22Rv1 (cell line): ENCODE measurements around the gene CLINT1.
"Not testable (repeated sequence)": the region's sequence is repeated elsewhere in the genome, so short reads cannot be mapped to it uniquely, and the experiment has no call there.

ENCODE experiments used
- H3K27ac ChIP-seq: fragments of 450-650 bp; 2 replicates; pipeline ENCODE4 v1.5.1; 2017
- ZFX ChIP-seq: fragments of 450-650 bp; IDR thresholded peaks from 2 replicates; pipeline ENCODE4 v1.6.1; 2017; ENCODE audit warnings: antibody characterized with exemption, borderline replicate concordance
- TF ChIP-seq, protein P1 (sequence below): fragments of 450-650 bp; IDR thresholded peaks from 2 replicates; pipeline ENCODE4 v1.5.1; 2017; ENCODE audit warnings: mild to moderate bottlenecking

Gene CLINT1

DNA sequence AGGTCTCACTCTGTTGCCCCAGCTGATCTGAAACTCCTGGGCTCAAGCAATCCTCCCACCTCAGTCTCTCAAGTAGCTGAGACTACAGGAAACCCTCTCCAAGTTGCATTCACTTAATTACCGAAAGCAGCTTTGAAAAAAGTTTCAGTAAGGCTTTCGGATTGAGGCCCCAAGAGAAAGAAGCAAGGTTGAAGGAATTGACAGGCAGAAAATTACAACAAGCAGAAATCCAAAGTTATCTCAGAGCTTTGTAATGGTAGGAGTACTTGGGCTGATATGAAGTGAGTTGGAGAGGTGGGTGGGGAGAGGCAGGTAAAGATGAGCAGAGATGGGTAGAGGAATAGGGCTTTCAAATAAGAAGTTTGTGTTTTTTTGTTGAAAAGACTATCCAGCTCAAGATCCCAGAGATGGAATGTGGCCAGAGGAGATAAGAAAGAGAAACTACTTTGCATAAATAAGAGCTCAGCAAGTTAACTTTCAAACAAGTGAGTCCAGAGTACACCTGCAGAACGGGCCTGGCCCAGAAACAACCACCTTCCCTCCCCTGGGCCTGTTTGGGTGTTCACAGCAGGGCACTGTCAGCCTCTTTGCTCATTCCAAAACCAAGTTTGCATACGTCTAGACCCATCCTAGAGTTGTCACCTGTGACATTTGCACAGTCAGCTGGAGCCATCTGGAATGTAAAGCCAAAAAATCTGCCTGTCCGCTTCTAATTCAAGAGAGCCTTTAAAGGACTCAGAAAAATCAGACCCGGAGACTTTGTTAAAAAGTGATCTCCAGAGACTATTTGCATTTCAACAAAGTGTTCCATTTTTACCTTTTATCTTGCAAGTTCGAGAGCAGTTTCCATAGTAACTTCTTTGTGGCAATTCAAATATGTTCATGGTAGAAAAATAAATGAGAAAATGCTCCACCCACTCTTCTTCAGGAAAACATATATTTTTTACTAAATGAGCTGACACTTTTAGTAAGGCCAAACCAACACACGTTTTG is 2.2 kb upstream of the CLINT1 start:
- H3K27ac ChIP-seq, result no peak overlapping the region
- no peak for TF ChIP-seq ZFX
- TF ChIP-seq, protein P1, sequence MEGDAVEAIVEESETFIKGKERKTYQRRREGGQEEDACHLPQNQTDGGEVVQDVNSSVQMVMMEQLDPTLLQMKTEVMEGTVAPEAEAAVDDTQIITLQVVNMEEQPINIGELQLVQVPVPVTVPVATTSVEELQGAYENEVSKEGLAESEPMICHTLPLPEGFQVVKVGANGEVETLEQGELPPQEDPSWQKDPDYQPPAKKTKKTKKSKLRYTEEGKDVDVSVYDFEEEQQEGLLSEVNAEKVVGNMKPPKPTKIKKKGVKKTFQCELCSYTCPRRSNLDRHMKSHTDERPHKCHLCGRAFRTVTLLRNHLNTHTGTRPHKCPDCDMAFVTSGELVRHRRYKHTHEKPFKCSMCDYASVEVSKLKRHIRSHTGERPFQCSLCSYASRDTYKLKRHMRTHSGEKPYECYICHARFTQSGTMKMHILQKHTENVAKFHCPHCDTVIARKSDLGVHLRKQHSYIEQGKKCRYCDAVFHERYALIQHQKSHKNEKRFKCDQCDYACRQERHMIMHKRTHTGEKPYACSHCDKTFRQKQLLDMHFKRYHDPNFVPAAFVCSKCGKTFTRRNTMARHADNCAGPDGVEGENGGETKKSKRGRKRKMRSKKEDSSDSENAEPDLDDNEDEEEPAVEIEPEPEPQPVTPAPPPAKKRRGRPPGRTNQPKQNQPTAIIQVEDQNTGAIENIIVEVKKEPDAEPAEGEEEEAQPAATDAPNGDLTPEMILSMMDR, result no peak

DNA sequence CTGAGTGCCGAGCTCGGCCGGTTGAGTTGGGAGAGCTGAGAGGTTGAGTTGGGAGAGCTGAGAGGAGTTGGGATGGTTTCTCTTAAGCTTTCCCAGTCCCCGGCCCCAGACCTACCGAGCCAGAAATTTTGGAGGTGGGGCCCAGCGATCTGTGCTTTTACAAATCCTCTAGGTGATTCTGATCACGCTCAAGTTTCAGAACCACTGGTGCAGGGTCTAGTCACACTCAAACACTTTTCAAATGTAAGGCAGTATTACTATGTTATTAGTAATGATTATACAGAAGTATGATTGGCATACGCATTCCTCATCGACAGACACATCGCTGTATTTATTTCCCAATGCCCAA is 256 bp upstream of the CLINT1 start:
- no peak overlapping the region for H3K27ac ChIP-seq
- no peak for TF ChIP-seq ZFX
- TF ChIP-seq, protein P1, result no peak

DNA sequence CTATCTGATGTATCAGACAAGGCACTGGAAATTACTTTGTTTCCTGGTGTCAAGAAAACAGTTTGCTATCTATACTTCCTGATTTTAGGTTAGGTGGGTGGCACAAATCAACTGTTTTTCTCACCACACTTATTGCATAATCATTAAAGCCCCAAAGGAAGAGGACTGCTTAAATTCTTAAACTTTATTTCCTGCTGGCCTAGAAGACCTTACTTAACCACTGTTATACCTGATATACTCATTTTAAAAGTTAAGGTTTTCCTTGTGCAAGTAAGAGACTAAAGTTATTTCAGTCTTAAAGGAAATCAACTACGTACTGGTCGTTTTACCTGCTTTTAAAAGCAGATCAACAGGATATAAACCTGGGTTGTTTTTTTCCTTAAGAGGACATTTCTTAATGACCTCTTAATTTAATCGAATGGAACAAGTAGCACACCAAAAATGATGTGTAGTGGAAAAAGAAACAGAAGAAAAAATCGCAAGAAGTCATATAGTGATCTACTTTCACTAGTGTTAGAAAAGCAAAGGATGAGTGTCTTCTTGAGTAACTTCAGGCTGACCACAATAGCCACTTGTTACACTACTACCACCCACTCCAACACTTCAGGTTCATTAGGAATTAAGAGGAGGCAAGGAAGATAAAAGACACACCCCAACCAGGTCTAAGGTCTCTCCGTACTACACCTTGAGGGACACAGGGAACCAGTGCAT is 974 bp downstream of the CLINT1 start:
- TF ChIP-seq, protein P1, result no peak
- no peak for TF ChIP-seq ZFX
- H3K27ac ChIP-seq, result 0 out of 2 replicates have a peak overlapping the region, but pooled peaks have one; percentile 33

DNA sequence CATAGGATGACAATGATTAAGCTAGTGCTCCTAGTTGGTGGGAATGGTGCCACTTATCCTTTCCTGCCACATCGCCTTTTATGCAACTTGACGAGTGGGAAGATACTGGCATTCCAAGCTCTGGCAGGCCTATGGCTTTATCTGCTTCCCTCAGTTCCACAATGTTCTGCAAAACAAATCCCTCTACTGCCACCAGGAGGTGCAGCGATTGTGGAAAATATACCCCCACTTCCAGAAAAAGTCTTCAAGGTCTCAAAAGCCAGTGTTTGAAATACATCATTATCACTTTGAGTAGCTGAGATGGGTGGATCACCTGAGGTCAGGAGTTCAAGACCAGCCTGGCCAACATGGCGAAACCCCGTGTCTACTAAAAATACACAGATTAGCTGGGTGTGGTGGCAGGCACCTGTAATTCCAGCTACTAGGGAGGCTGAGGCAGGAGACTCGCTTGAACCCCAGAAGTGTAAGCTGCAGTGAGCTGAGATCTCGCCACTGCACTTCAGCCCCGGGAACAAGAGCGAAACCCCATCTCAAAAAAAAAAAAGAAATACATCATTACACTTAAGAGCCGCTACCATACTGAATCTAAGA is 3.4 kb downstream of the CLINT1 start:
- TF ChIP-seq, protein P1, result peak; percentile 60
- no peak for TF ChIP-seq ZFX
- no peak overlapping the region for H3K27ac ChIP-seq

DNA sequence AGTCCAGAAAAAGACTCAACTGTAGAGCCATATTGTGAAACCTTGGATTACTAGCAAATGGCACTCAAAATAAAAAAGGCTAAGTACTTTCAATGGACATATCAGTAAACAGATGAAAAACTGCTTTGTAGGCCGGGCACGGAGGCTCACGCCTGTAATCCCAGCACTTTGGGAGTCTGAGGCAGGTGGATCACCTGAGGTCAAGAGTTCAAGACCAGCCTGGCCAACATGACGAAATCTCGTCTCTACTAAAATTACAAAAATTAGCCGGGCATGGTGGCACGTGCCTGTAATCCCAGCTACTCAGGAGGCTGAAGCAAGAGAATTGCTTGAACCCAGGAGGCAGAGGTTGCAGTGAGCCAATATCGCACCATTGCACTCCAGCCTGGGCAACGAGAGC is 5.6 kb downstream of the CLINT1 start:
- H3K27ac ChIP-seq, result not testable (repeated sequence)

DNA sequence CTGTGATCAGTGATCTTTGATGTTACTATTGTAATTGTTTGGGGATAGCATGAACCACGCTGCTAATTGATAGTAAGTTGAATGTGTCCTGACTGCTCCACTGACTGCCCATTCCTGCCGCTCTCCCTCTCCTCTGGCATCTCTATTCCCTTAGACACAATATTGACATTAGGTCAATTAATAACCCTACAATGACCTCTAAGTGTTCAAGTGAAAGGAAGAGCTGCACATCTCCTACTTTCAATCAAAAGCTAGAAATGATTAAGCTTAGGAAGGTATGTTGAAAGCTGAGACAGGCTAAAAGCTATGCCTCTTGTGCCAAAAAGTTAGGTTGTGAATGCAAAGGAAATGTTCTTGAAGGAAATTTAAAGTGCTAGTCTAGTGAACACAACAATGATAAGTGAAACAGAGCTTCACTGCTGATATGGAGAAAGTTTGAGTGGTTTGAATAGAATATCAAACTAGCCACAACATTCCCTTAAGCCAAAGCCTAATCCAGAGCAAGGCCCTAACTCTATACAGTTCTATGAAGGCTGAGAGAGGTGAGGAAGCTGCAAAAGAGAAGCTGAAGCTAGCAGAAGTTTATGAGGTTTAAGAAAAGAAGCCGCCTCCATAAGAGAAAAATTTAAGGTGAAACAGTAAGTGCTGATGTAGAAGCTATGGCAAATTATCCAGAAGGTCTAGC is 12.9 kb downstream of the CLINT1 start:
- TF ChIP-seq, protein P1, result no peak
- TF ChIP-seq ZFX, result no peak
- H3K27ac ChIP-seq, result no peak overlapping the region

DNA sequence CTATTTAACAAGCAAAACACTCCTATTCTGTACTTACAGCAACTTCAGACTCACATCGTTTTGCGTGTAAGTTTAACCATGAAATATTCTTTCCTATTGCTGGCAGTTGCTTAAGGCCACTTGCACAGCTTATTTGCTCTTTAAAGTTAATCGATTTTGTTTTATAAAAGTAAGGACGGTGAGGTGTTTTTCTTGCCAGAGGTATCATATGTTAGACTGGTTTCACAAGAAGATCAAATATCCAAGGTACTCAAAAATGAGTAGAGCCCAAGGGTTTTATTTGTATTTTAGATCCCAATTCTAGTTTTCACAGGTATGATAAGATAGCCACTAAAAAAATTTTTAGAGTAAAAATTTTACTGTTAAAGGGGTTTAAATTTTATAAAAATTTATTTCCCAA is 16.2 kb downstream of the CLINT1 start:
- no peak for TF ChIP-seq ZFX
- TF ChIP-seq, protein P1, result no peak
- H3K27ac ChIP-seq, result no peak overlapping the region
